Ecto neural progenitor cell (in vitro differentiated cells): ENCODE measurements around the gene ABI2.
"Not testable (repeated sequence)": the region's sequence is repeated elsewhere in the genome, so short reads cannot be mapped to it uniquely, and the experiment has no call there.

Experiments used
- DNase-seq: peaks from one replicate; pipeline ENCODE4 v3.0.0-alpha.2; 2018; ENCODE audit warnings: low spot score

Gene ABI2

GRCh38 chr2:203327901-203328759 is at the start of gene ABI2:
ABI2 (plus strand) TSS chr2:203328394; CDS start chr2:203328515, 121 bp downstream.
- peak; percentile 98 for DNase-seq

DNA sequence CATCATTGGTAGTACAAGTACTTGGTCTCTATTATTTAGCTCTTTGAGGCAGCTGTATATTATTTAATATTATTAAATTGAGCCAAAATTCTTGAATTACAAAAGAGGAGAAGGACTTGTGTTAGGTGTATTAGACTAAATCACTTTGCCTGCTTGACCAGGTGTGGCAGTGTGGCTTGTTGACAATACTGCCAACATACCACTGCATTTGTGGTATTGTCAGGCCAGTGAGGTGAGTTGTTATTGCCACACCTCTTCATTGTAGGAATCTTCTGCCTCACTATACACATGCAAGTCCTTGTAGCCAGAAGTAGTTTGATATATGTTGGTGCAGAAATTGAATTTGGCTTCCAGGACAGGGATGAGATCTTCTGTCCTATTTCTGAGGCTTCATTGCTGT is 48.9 kb upstream of the ABI2 start:
- no peak for DNase-seq

DNA sequence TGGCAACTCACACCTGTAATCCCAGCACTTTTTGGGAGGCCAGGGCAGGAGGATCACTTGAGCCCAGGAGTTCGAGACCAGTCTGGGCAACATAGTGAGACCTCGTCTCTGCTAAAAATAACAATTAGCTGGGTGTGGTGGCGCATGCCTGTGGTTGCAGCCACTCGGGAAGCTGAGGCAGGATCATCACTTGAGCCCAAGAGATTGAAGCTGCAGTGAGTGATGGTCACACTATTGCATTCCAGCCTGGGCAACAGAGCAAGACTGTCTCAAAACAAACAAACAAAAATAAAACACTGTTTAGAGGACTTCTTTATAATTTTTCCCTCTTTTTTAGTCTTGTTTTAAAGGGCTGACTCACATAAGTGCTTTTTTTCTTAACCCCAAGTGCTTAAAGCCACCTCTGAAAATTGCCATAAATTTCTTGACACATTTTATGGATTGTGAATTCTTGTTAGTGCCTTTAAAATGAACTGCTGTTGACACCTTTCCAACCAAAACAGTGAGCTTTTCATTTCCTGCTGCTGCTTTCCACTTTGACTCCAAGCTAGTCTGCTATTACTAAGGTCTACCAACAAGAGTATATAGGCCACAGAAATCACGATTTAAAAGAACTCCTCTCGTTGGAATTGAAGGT is 47.6 kb upstream of the ABI2 start:
- no peak for DNase-seq

GRCh38 chr2:203282101-203282500 is 46.1 kb upstream of the ABI2 start:
- no peak for DNase-seq

- DNase-seq = no peak
Observed at GRCh38 chr2:203286532-203286931, 41.7 kb upstream of the ABI2 start.

GRCh38 chr2:203301667-203302066 is 26.5 kb upstream of the ABI2 start:
- no peak for DNase-seq

GRCh38 chr2:203302586-203302985 is 25.6 kb upstream of the ABI2 start:
- not testable (repeated sequence) for DNase-seq

GRCh38 chr2:203310688-203311436 is 17.3 kb upstream of the ABI2 start:
- no peak for DNase-seq

DNA sequence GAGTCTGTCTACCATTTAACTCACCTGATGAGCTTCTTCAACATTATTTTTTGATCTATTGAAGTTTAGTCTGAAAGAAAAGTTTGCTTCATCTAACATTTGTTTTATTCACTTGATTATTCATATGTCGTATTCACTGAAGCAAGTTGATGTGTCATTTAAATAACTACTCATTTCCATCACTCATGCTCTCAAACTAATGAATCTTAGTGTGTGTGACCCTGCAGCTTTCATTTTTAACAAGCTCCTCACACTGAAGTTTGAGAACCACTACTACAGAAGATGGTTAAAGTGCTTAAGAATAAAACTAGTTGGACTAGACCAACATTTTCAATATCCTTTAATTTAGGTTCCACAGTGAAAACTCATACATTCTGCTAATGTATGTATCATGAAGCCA is 1.8 kb upstream of the ABI2 start:
- DNase-seq = no peak

DNA sequence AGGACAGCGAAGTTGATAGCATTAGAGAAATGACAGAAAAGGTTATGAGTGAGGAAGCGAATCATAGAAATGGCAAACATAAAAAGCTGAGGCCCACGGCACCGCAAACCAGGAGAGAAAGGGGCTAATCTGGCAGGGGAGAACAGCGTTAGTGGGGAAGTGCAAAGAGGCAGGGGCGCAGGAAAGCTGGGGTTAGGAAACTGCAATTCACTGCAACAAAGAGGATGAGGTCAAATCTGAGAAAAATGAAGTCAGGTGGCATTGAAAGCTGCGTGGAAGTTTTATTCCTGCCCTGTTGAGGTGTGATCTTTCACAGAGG is 653 bp upstream of the ABI2 start:
- no peak for DNase-seq

DNA sequence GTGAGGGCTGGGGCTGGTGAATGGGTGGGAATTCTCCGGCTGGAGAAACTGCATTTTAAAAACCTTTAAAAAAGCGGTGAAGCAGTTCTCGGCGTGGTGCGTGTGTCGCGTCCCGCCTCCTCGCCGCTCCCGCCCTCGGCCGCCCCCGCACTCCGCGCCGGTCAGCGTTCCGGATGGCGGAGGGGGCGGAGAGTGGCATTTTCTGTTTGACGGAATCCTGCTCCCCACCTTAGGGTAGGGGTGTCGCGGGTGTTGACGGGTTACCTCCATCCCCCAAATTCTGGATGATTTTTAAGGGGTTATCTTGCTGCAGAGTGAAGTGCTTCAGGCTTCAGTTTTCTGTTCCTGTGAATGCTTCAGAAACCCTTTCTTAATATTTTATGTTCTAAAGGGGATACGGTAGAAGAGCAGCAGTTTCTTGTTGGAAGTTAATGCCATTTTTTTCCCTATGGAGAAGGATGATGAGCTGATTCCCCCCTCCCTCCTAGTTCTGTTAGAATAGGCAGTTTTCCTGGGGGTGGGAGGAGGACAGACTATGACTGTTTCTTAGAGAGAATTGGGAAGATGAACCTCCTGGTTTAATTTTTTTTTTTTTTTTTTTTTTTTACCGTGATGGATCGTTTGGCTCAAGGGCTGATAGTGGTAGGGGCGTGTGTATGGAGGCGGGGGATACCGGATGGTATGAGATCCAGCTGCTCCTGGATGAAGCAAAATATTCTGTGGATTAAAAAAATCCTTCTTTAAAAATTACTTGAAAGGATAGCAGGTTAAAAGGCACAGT is 756 bp downstream of the ABI2 start:
- peak; percentile 72 for DNase-seq

DNA sequence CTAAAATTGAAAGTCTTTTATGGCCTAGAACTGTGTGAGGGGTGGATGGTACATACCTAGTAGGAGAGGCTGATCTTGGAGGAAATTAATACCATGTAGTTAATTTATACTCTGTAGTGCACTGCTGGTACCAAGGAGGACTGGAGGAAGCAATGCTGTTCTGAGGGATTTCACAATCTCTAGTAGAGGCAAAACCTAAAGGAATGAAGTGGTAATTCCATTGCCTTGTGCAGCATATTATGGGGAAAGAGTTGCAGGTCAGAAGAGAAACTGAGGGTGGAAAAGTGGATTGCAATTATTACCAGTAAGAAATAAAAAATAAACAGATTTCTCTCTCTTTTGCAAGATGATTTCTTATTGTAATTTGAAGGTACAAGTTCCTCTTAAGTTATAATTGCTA is 2.2 kb downstream of the ABI2 start:
- no peak for DNase-seq

DNA sequence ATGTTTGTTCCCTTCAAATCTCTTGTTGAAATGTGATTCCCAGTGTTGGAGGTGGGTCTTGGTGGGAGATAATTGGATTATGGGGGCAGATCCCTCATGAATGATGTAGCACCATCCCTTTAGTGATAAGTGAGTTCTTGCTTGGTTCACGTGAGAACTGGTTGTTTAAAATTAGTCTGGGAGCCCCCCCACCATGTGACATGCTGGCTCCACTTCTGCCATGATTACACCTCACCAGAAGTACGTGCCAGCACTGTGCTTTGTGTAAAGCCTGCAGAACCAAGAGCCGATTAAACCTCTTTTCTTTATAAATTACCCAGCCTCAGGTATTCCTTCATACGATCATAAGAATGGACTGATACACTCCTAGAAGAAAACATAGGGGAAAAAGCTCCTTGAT is 10.1 kb downstream of the ABI2 start:
- no peak for DNase-seq

DNA sequence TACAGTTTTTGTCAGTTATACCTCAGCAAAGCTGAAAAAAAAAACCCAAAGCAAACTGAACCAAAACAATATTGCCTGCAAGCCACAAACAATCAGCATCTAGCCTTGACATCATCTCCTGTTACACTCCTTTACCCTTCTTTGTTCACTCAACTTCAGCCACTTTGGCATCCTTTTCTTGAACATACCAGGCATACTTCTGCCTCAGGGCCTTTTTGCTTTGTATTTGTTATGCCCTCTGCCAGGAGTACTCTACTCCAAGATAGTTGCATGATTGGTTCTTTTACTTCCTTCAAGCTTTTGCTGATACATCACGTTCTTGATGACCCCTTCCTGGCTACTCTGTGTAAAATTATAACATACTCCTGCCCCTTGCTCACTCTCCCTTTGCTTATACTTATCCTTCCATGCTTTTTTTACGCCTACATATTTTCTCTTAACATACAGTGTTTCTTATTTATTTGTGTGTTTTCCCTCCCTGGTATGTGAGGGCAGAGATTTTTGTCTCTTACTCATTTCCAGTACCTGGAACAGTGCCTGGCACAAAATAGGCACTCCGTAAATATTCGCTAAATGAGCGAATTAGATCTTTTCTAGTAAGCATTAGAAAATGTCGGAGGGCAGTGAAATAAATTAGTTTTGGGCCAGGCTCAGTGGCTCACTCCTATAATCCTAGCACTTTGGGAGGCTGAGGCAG is 12.7 kb downstream of the ABI2 start:
- DNase-seq = no peak

GRCh38 chr2:203341741-203342310 is 13.6 kb downstream of the ABI2 start:
- DNase-seq = no peak

- DNase-seq = not testable (repeated sequence)
Observed at GRCh38 chr2:203342374-203342773, 14.2 kb downstream of the ABI2 start.

DNA sequence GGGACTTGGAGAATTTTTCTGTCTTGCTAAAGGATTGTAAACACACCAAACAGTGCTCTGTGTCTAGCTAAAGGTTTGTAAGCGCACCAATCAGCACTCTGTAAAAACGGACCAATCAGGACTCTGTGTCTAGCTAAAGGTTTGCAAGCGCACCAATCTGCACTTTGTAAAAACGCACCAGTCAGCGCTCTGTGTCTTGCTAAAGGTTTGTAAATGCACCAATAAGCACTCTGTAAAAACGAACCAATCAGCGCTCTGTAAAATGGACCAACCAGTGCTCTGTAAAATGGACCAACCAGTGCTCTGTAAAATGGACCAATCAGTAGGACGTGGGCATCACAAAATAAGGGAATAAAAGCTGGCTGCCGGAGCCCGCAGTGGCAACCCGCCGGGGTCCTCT is 16.5 kb downstream of the ABI2 start:
- DNase-seq = no peak

DNA sequence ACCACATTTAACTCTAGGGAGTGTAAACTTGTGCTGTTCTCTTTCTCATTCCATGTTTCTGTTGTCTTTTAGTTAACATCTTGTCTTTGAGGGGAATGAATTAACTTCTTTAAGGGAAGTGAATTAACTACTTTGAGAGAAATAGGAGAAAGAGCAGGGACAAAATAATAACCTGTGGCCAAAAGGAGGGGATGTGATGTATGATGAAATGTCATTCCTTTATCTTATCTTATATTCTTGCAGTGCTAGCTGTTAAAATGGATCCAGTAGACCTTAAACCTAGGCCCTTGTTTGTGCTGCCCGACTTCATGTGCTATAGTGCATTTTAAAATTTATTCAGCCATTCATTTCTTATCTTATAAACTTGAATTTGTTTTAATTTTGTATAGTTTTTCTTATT is 18.4 kb downstream of the ABI2 start:
- DNase-seq = no peak

- DNase-seq = no peak
Observed at GRCh38 chr2:203347375-203347774, 19.2 kb downstream of the ABI2 start.

- no peak for DNase-seq
Observed at GRCh38 chr2:203352604-203353255, 24.5 kb downstream of the ABI2 start.

GRCh38 chr2:203354966-203355365 is 26.8 kb downstream of the ABI2 start:
- no peak for DNase-seq
